K562 (cell line): ENCODE data around the gene ACSF3. TPM values are rescaled to one million over a fixed set of nuclear protein-coding genes. Genes with fewer than 3 reads are reported as not detected.

Source experiments
- ATAC-seq: fragments of 200-7000 bp; cut with Tn5 transposase; 3 replicates; pipeline ENCODE4 v1.9.1; 2020; ENCODE audit warnings: moderate library complexity
- BruUV-seq: library from RNA; stranded (reverse); fragments of 400-500 nt; replicated peaks from 2 replicates; lab custom pipeline; 2021; lab: Mats Ljungman, UMichigan
- CTCF ChIA-PET: fragments of 300-600 bp; formaldehyde crosslinking; extraction: SDS; loops from one replicate; lab custom pipeline; 2021; ENCODE audit warnings: low intra/inter-chr PET ratio; lab: Yijun Ruan, JAX
- POLR2A ChIA-PET: fragments of 300-600, 350-650 bp; sonication (Branson Sonifier 250); formaldehyde crosslinking; extraction: SDS; loops from one replicate; lab custom pipeline; 2021; ENCODE audit warnings: antibody characterized with exemption, inconsistent platforms; lab: Yijun Ruan, JAX
- DNase-seq, 4 experiments: peaks; one replicate each; pipeline versions ENCODE4 v3.0.0 to v3.0.0-alpha.2; 2011 to 2018; ENCODE audit warnings: low spot score in 3 of 4, mixed read lengths in 3 of 4; ENCODE audit errors: extremely low read depth in 1 of 4
- FAIRE-seq: peaks from 2 replicates; lab custom pipeline; 2011; peaks lifted over from hg19 to GRCh38; lab: Jason Lieb, UNC
- H2AFZ ChIP-seq: 2 replicates; pipeline ENCODE4 v1.6.0; 2011; ENCODE audit warnings: low read depth, low read length, control low read depth, inconsistent platforms
- H3K27ac ChIP-seq: fragments of 200-600 bp; 3 replicates; pipeline ENCODE4 v1.8.0; 2011; ENCODE audit warnings: low read depth, mild to moderate bottlenecking, control low read depth, inconsistent platforms, low read length, moderate library complexity, mixed read lengths; ENCODE audit errors: extremely low read depth
- H3K27me3 ChIP-seq, 2 experiments: fragments of 300-600 bp in 1 of 2; 2 replicates in 1 of 2; 3 replicates in 1 of 2; pipeline versions ENCODE4 v1.6.0 to v1.8.0; 2011; ENCODE audit warnings: inconsistent platforms in 2 of 2, low read length in 2 of 2, mild to moderate bottlenecking in 1 of 2, mixed read lengths in 1 of 2, moderate library complexity in 1 of 2; ENCODE audit not compliant: control insufficient read depth in 2 of 2, insufficient read depth in 2 of 2
- H3K36me3 ChIP-seq: fragments of 300-600 bp; 3 replicates; pipeline ENCODE4 v1.8.0; 2011; ENCODE audit warnings: mild to moderate bottlenecking, low read length, inconsistent platforms; ENCODE audit not compliant: control insufficient read depth, insufficient read depth
- H3K4me1 ChIP-seq, 2 experiments: fragments of 200-600 bp in 1 of 2; replicated peaks in 1 of 2; 2 replicates in 1 of 2; 3 replicates in 1 of 2; pipeline versions ENCODE4 v1.5.1 to v1.8.0; 2011; ENCODE audit warnings: inconsistent platforms in 2 of 2, low read length in 2 of 2, mild to moderate bottlenecking in 1 of 2, mixed read lengths in 1 of 2, moderate library complexity in 1 of 2; ENCODE audit not compliant: control insufficient read depth in 2 of 2, insufficient read depth in 2 of 2
- H3K4me2 ChIP-seq: 2 replicates; pipeline ENCODE4 v1.6.1; 2011; ENCODE audit warnings: low read length, control low read depth, inconsistent platforms, mixed read lengths; ENCODE audit not compliant: insufficient read depth
- H3K4me3 ChIP-seq: fragments of 200-600 bp; sonication (generic), shearing (Covaris generic); 2 replicates; pipeline ENCODE4 v1.5.1; 2016; ENCODE audit warnings: control low read depth, inconsistent platforms
- H3K79me2 ChIP-seq: fragments of 200-600 bp; 3 replicates; pipeline ENCODE4 v1.8.0; 2011; ENCODE audit warnings: low read length, inconsistent platforms; ENCODE audit not compliant: control insufficient read depth, insufficient read depth
- H3K9ac ChIP-seq, 2 experiments: 2 replicates each; pipeline versions ENCODE4 v1.6.0 to v1.6.1; 2011; ENCODE audit warnings: low read depth in 2 of 2, low read length in 2 of 2, control low read depth in 1 of 2, inconsistent platforms in 1 of 2, mild to moderate bottlenecking in 1 of 2, mixed read lengths in 1 of 2; ENCODE audit not compliant: insufficient read depth in 1 of 2
- H3K9me1 ChIP-seq: one replicate; pipeline ENCODE4 v1.6.0; 2011; ENCODE audit warnings: inconsistent platforms, mild to moderate bottlenecking, low read length, moderate library complexity; ENCODE audit not compliant: control insufficient read depth, insufficient read depth
- H3K9me3 ChIP-seq: replicated peaks from 2 replicates; pipeline ENCODE4 v1.5.1; 2011; ENCODE audit warnings: low read depth, low read length, inconsistent platforms; ENCODE audit not compliant: control insufficient read depth, insufficient read depth
- H4K20me1 ChIP-seq: replicated peaks from 2 replicates; pipeline ENCODE4 v1.6.1; 2011; ENCODE audit warnings: low read length, inconsistent platforms, mixed read lengths; ENCODE audit not compliant: control insufficient read depth, insufficient read depth
- CSDE1 ChIP-seq, 2 experiments: fragments of 450-650 bp; IDR thresholded peaks; 2 replicates each; pipeline ENCODE4 v1.6.1; 2016; ENCODE audit warnings: mild to moderate bottlenecking in 1 of 2
- HDAC1 ChIP-seq, 2 experiments: fragments of 450-650 bp; IDR thresholded peaks; 2 replicates each; pipeline ENCODE4 v1.6.1; 2016 to 2017; ENCODE audit warnings: inconsistent platforms in 1 of 2, mild to moderate bottlenecking in 1 of 2, moderate library complexity in 1 of 2
- HEY1 ChIP-seq: fragments of 250-450 bp; sonication (Bioruptor Pico); IDR thresholded peaks from 2 replicates; pipeline ENCODE4 v1.5.0; 2020; ENCODE audit warnings: mild to moderate bottlenecking, moderate library complexity, borderline replicate concordance
- IRF2 ChIP-seq: sonication (generic); formaldehyde crosslinking; IDR thresholded peaks from 2 replicates; pipeline ENCODE4 v1.8.1; 2022; ENCODE audit warnings: mild to moderate bottlenecking, missing genetic modification reagents
- KLF10 ChIP-seq: fragments of 250-450 bp; sonication (Bioruptor Pico); IDR thresholded peaks from 2 replicates; pipeline ENCODE4 v1.6.1; 2021; ENCODE audit warnings: matching md5 sums
- MCM3 ChIP-seq: fragments of 450-650 bp; IDR thresholded peaks from 2 replicates; pipeline ENCODE4 v1.6.1; 2016
- MCM5 ChIP-seq: fragments of 450-650 bp; IDR thresholded peaks from 2 replicates; pipeline ENCODE4 v1.6.1; 2016; ENCODE audit warnings: low read depth
- MYNN ChIP-seq, 2 experiments: sonication (generic); formaldehyde crosslinking in 1 of 2; IDR thresholded peaks; 2 replicates each; pipeline versions ENCODE4 v1.5.0 to v1.6.1; 2016 to 2020; ENCODE audit warnings: antibody characterized with exemption in 1 of 2, missing genetic modification reagents in 1 of 2
- NFRKB ChIP-seq: fragments of 450-650 bp; IDR thresholded peaks from 2 replicates; pipeline ENCODE4 v1.6.1; 2016; ENCODE audit warnings: low read depth
- PHTF2 ChIP-seq: fragments of 250-450 bp; sonication (Bioruptor Pico); IDR thresholded peaks from 2 replicates; pipeline ENCODE4 v1.5.0; 2021; ENCODE audit warnings: mild to moderate bottlenecking
- SAFB ChIP-seq: fragments of 200-400 bp; formaldehyde crosslinking; IDR thresholded peaks from 2 replicates; pipeline ENCODE4 v1.6.1; 2017; ENCODE audit warnings: low read depth, low read length, borderline replicate concordance
- TRIM28 ChIP-seq: fragments of 450-650 bp; IDR thresholded peaks from 2 replicates; pipeline ENCODE4 v1.6.1; 2017
- ZNF143 ChIP-seq: sonication (generic); formaldehyde crosslinking; IDR thresholded peaks from 2 replicates; pipeline ENCODE4 v1.9.0; 2022; ENCODE audit warnings: mild to moderate bottlenecking, missing genetic modification reagents
- ZNF184 ChIP-seq: sonication (generic); formaldehyde crosslinking; IDR thresholded peaks from 2 replicates; pipeline ENCODE4 v1.5.0; 2020; ENCODE audit warnings: missing genetic modification reagents
- ZNF57 ChIP-seq: fragments of 450-650 bp; formaldehyde crosslinking; IDR thresholded peaks from 2 replicates; pipeline ENCODE4 v1.4.0; 2020; ENCODE audit warnings: mild to moderate bottlenecking, moderate library complexity
- ZNF668 ChIP-seq: fragments of 250-450 bp; sonication (Bioruptor Pico); IDR thresholded peaks from 2 replicates; pipeline ENCODE4 v1.8.0; 2022; ENCODE audit warnings: mild to moderate bottlenecking, inconsistent platforms
- ZNF717 ChIP-seq: fragments of 250-450 bp; sonication (Bioruptor Pico); IDR thresholded peaks from 2 replicates; pipeline ENCODE4 v1.5.0; 2021
- WGBS: fragments of 100-300 bp; shearing (Covaris generic); methylation state at CpG from one replicate; pipeline ENCODE4 v1.1.6; 2016; ENCODE audit warnings: low coverage, mixed read lengths; ENCODE audit not compliant: insufficient coverage; ENCODE audit errors: missing lambda C conversion rate; 5-methylcytosine and 5-hydroxymethylcytosine counted together
- in situ Hi-C: fragments of 300-500 bp; cut with MboI; formaldehyde crosslinking; loops from 4 replicates; pipeline ENCODE4 v1.15.0; 2018; ENCODE audit warnings: inconsistent platforms, mixed read lengths
- intact Hi-C: fragments of 100-400 bp; cut with micrococcal nuclease; formaldehyde crosslinking; loops from 2 replicates; pipeline ENCODE4 v1.14.2; 2022
- polyA plus RNA-seq, 8 experiments: library from polyadenylated mRNA; depleted of rRNA in 4 of 8; stranded (reverse) in 5 of 8; unstranded in 3 of 8; fragments of >200 nt; fragmentation: Nextera tagmentation in 2 of 8; fragmentation: Illumina TruSeq in 1 of 8; extraction: Ambion mirVana in 2 of 8; extraction: Trizol in 1 of 8; gene quantifications; 2 replicates each; pipeline versions ENCODE4 v1.2.1 to v1.2.3, GENCODE V29; 2011 to 2014; ENCODE audit warnings: inconsistent platforms in 1 of 8, missing spikeins in 1 of 8
- total RNA-seq, 7 experiments: library from RNA; depleted of rRNA in 6 of 7; stranded (reverse); fragments of >200 nt in 6 of 7; fragmentation: Illumina TruSeq in 2 of 7; extraction: Trizol in 2 of 7; gene quantifications; 2 replicates each; pipeline versions ENCODE4 v1.2.1 to v1.2.3, GENCODE V29; 2011 to 2021; ENCODE audit warnings: low replicate concordance in 1 of 7
- TF ChIP-seq, protein P1 (sequence below): sonication (generic); formaldehyde crosslinking; IDR thresholded peaks from 2 replicates; pipeline ENCODE4 v1.8.0; 2022; ENCODE audit warnings: mild to moderate bottlenecking, missing genetic modification reagents

Gene ACSF3
- total and polyA plus RNA-seq, 9 of the 15 experiments (the other 6 are each of a cell fraction or from before 2014, with no cell fraction given): 0.77 to 32.8 (median 14.7) TPM

DNA sequence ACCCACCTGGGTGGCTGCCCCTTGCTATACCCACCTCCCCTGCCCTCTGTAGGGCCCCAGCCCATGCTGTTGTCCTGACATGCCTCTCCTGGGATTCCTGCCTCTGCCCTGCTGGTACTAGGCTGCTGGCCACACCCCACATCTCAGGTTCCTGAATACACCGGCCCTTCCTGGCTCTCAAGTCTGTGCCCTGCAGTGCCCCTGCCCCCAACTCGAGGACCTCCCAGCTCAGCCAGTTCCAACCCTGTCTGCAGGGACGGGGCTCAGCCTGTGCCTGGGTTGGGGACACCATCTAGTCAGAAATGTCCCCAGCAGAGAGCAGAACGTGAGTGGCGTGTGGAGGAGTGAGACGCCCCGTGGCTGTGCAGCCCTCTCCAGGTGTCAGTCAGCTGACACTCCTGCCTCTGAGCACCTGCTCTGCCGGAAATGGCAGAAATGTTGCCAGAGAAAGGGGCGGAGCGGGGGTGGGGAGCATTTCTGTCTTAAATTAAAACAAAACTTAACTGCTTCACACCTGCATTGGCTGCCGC, 28.7 kb downstream of the ACSF3 start (continued):
- TF ChIP-seq, protein P1, sequence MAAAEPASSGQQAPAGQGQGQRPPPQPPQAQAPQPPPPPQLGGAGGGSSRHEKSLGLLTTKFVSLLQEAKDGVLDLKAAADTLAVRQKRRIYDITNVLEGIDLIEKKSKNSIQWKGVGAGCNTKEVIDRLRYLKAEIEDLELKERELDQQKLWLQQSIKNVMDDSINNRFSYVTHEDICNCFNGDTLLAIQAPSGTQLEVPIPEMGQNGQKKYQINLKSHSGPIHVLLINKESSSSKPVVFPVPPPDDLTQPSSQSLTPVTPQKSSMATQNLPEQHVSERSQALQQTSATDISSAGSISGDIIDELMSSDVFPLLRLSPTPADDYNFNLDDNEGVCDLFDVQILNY: no peak
- no peak for TF ChIP-seq ZNF184
- no peak for TF ChIP-seq MCM5
- no peak for TF ChIP-seq ZNF668 (CRISPR knock-in tag)
- TF ChIP-seq SAFB: no peak
- no peak for TF ChIP-seq HDAC1 (IDR thresholded peaks at IDR 0.05)

DNA sequence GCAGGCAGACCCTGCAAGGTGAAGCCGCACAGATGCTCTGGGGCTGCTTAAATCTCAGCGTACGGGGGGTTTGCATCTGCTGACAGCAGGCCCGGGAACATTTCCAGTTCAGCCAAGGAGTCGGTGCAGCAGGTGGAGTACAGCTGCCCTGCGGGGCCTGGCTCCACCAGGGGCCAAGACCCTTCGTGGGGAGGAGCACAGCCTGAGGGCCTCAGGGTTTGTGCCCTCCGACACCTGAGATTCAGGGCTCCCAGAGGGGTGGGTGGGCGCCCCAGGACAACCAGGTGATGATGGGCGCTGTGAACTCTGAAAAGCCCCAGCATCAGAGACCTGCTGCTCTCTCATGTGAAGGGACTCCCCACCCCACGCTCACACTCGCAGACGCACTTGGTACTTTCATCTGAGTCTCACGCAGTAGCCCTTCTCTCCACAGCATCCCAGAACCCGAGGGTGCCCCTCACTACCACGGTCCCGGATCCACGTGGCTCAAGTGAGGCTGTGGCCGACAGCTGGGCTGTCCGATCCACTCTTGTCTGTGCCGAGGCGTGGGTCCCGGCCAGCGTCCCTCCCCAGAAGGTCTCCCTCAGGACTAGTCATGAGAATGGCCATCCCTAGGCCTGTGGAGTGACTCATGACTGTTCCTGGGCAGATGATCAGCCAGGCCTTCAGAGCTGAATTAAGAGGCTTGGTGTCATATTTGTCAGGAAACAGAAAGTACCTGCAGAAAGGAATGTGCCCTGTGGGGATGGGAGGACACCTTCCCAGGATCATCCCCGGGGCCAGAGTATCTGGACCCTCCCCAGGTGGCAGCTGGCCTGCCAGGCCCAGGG, 29.6 kb downstream of the ACSF3 start:
- in situ Hi-C loops: no loop called here
- no peak for FAIRE-seq
- no peaks in the 10 kb centered on the region for H3K27me3 ChIP-seq
- peaks cover 44% of the 10 kb centered on the region; the same call in 2 of the 3 replicates for H3K36me3 ChIP-seq
- POLR2A ChIA-PET: no interaction called here
- H3K27ac ChIP-seq: no peak overlapping the region; the same call in 2 of the 3 replicates
- H3K9me3 ChIP-seq: peaks cover 2% of the 10 kb centered on the region
- H3K4me2 ChIP-seq: no peak overlapping the region
- 88% methylated on average over 18 of the region's 25 CpGs for WGBS
- no peaks in the 10 kb centered on the region for H3K79me2 ChIP-seq
- peaks cover 0 to 23% of the 10 kb centered on the region in 2 experiments; a peak in 2 of 5 replicates for H3K4me1 ChIP-seq
- BruUV-seq: no TSS peak
- ATAC-seq: no peak
- TF ChIP-seq MCM3 (no peak), CSDE1 (IDR thresholded peaks at IDR 0.05) (no peak), ZNF57 (CRISPR knock-in tag) (no peak), IRF2 (no peak), PHTF2 (CRISPR knock-in tag) (no peak), HEY1 (CRISPR knock-in tag) (no peak), NFRKB (no peak), KLF10 (CRISPR knock-in tag) (no peak), MYNN (IDR thresholded peaks at IDR 0.05) (no peak), MYNN (CRISPR knock-in tag; IDR thresholded peaks at IDR 0.05) (no peak), ZNF143 (no peak), ZNF717 (no peak), TRIM28 (no peak)
- no peak overlapping the region for H3K4me3 ChIP-seq
- no peaks in the 10 kb centered on the region for H3K9me1 ChIP-seq
- intact Hi-C loops: no loop called here
- CTCF ChIA-PET: no interaction called here
- no peak overlapping the region for H2AFZ ChIP-seq
- no peak overlapping the region; a peak in 1 of 4 replicates for H3K9ac ChIP-seq
- DNase-seq: no peak
- no peaks in the 10 kb centered on the region for H4K20me1 ChIP-seq
